ENCODE results near the gene COX7B.

Gene COX7B

GRCh38 chrX:77946571-77946970 is 47.3 kb downstream of the COX7B start:
- TF ChIP-seq TAF1 (IDR thresholded peaks at IDR 0.05; ENCODE audit: borderline replicate concordance, insufficient read depth, low read length) (no peak), FOXP2 (optimal IDR thresholded peaks at IDR 0.05; ENCODE audit: borderline replicate concordance, extremely low read depth, extremely low read length, insufficient read depth) (no peak), SIN3A (IDR thresholded peaks at IDR 0.05; ENCODE audit: borderline replicate concordance, insufficient read depth, low read length) (no peak), POLR2AphosphoS5 (IDR thresholded peaks at IDR 0.05; ENCODE audit: low read depth, low read length) (no peak), REST (IDR thresholded peaks at IDR 0.05; ENCODE audit: insufficient read depth in 1 of 2, low read depth in 2 of 2, low read length in 2 of 2) (no peak)

GRCh38 chrX:77949840-77950239 is 50.6 kb downstream of the COX7B start:
- TF ChIP-seq TAF1 (IDR thresholded peaks at IDR 0.05; ENCODE audit: borderline replicate concordance, insufficient read depth, low read length) (no peak), SIN3A (IDR thresholded peaks at IDR 0.05; ENCODE audit: borderline replicate concordance, insufficient read depth, low read length) (no peak), REST (IDR thresholded peaks at IDR 0.05; ENCODE audit: insufficient read depth in 1 of 2, low read depth in 2 of 2, low read length in 2 of 2) (no peak)

- TF ChIP-seq TAF1 (IDR thresholded peaks at IDR 0.05; ENCODE audit: borderline replicate concordance, insufficient read depth, low read length) = no peak
- TF ChIP-seq POLR2AphosphoS5 (IDR thresholded peaks at IDR 0.05; ENCODE audit: low read depth, low read length) = no peak
- no peak for TF ChIP-seq SIN3A (IDR thresholded peaks at IDR 0.05; ENCODE audit: borderline replicate concordance, insufficient read depth, low read length)
- no peak for TF ChIP-seq REST (IDR thresholded peaks at IDR 0.05; ENCODE audit: insufficient read depth in 1 of 2, low read depth in 2 of 2, low read length in 2 of 2)
- no peak for TF ChIP-seq FOXP2 (optimal IDR thresholded peaks at IDR 0.05; ENCODE audit: borderline replicate concordance, extremely low read depth, extremely low read length, insufficient read depth)
These were observed 52.9 kb downstream of the COX7B start for GRCh38 chrX:77952173-77952572.

GRCh38 chrX:77953302-77953701 is 54.0 kb downstream of the COX7B start:
- TF ChIP-seq TAF1 (IDR thresholded peaks at IDR 0.05; ENCODE audit: borderline replicate concordance, insufficient read depth, low read length) (no peak), REST (IDR thresholded peaks at IDR 0.05; ENCODE audit: insufficient read depth in 1 of 2, low read depth in 2 of 2, low read length in 2 of 2) (no peak), FOXP2 (optimal IDR thresholded peaks at IDR 0.05; ENCODE audit: borderline replicate concordance, extremely low read depth, extremely low read length, insufficient read depth) (no peak), SIN3A (IDR thresholded peaks at IDR 0.05; ENCODE audit: borderline replicate concordance, insufficient read depth, low read length) (no peak), POLR2AphosphoS5 (IDR thresholded peaks at IDR 0.05; ENCODE audit: low read depth, low read length) (no peak)

GRCh38 chrX:77953708-77954107 is 54.4 kb downstream of the COX7B start:
- no peak for TF ChIP-seq POLR2AphosphoS5 (IDR thresholded peaks at IDR 0.05; ENCODE audit: low read depth, low read length)
- TF ChIP-seq SIN3A (IDR thresholded peaks at IDR 0.05; ENCODE audit: borderline replicate concordance, insufficient read depth, low read length) = no peak
- no peak for TF ChIP-seq REST (IDR thresholded peaks at IDR 0.05; ENCODE audit: insufficient read depth in 1 of 2, low read depth in 2 of 2, low read length in 2 of 2)
- no peak for TF ChIP-seq TAF1 (IDR thresholded peaks at IDR 0.05; ENCODE audit: borderline replicate concordance, insufficient read depth, low read length)
- no peak for TF ChIP-seq FOXP2 (optimal IDR thresholded peaks at IDR 0.05; ENCODE audit: borderline replicate concordance, extremely low read depth, extremely low read length, insufficient read depth)

Measured in PFSK-1 (cell line).